ENCODE data around the gene DGKI.

DGKI gene

GRCh38 chr7:137682596-137682995 lies 164.2 kb downstream of the DGKI start:
- DNase-seq: no peak

DNA sequence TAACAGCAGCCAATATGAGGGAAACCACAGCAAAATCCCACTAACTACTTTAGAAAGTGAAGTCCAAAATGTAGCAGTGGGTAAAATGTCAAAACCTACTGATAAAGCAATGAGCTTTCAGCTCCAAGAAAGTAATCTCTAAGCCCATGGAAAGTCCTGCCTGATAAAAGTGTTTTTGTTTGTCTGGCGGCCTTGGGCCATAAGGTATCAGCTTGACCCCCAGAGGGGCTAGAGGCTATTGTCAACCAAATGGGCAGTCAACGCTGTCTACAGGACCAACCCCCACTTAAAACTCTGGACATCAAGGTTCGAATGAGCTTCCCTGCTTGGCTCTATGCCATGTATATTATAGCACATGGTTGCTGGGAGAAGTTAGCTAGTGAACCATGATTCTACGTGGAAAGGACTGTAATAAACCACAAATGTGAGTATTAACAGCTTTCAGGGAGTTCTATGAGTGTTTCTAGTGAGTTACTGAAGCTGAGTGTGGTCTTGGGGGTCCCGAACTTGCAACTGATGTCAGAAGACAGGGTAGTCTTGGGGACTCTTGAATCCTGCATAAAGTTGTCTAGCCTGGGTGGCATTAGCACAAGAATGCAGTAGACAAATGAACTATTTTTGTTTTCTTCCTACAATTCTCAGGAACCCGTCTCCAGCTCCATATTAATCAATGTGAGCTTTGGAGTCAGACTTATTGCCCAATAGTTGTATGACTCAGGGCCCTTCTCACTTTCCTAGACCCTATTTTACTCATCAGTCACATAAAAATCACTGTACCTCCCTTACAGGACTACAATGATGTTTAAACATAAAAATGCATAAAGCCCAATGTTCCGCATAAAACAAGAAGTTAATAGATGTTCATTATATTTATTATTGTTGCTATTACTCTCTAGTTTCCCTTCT lies 164.9 kb downstream of the DGKI start:
- no peak for DNase-seq

DNA sequence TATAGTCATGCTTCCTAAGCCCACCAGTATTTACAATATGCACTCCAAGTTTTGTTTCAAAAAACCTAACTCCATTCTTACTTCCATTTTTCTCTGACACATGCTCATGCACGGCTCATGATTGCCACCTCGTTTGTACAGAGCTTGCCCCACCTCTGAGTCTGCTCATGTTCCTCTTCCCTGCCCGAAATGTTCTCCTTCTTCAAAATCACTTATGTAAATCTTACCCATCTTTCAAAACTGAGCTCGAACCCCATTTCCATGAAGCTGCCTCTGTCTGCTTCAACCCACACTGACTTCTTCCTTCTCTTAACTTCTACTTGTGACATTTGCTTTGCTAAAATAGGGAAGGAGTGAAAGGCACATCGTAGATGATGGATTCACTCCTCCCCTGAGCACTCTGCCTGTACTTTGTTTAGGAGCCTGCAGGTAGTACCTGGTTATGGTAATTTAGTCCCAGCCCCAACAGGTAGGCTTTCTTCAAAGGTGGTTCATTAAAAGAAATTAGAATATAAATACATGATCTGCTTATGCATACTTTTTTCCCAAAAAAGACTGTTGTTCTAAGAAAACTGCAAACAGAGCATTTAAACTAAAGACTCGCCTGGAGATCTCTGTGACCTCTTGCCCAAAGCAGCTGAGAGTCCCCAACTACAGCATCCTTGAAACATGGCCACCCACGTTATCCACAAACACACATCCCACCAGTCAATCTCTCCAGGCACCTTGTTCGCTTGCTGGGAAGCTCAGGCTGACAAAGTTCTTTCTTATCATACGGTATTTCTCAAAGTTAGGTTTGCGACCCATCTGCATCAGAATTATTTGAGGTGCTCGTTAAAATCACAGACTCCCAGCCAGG lies 172.0 kb downstream of the DGKI start:
- no peak for DNase-seq

DNA sequence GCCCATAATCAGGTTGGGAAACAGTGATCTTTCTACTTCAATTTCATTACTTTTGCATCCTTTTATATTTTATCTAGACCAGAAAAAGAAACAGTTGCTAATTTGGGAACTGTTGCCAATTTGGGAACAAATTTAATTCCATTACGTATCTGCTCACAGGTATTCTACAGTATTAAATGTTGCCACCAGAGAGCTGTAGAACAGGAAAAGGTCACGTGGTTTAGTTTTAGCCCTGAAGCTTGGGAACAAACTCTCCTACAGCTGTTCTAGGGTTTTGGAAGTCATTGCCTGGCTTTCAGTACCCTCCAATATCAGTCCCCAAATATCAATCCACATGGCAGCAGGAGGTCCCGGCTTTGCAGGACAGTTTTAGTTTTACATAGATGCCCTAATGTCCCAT lies 172.7 kb downstream of the DGKI start:
- no peak for DNase-seq

GRCh38 chr7:137671920-137672319 lies 174.9 kb downstream of the DGKI start:
- DNase-seq: no peak

DNA sequence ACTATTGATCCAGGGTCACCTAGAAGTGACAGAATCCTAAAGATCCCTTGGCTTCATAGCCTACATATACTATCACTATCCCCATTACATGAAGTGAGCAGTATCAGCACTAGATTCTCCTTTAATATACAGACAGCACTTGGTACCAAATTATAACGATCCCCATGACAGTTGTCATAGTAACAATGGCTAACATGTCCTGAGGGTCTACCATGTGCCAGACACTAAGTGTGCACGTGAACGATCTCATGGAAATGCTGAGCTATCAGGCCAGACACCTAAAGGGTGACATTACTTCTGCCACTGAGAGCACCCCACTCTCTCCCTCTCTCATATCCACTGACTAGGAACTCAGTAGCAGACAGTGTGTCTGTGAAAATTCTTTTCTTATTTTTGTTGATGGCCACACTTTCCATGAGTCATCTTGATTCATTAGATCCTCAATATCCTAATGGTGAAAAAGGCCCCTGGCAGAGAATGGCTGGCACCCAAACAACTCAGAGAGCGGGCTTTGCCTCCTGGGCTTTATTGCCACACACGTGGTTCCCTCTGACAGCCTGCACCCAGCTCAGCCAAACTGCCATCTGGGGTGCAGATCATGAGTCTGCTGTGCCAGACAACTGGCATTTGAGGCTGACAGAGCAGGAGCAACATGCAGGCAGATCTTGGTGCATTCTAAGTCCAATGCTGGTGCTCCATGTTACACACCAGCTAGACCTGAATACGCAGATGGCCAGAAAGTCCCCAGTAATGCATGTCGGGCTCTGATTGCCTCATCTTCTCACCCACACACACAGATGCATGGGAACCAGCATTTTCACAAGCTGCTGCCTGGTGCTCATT lies 176.3 kb downstream of the DGKI start:
- no peak for DNase-seq

GRCh38 chr7:137669706-137670105 lies 177.1 kb downstream of the DGKI start:
- DNase-seq: no peak

DNA sequence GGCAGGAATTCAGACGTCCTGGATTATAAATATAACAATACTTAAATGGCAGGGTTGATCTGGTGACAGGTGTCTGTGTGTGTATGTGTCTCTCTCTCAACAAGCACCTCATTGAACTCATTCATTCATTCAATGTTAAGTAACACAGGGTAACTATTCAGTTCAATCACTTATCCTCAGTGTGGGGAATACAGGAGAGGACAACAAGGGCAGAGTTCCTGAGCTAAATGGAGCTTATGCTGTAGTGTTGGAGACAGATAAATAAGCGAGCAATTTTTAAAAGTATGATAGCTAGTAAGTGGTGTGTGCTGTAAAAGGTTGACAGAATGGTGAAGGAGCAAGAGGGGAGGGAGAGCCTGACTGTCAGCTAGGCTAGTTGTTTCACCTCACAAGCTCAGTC lies 178.4 kb downstream of the DGKI start:
- no peak for DNase-seq

DNA sequence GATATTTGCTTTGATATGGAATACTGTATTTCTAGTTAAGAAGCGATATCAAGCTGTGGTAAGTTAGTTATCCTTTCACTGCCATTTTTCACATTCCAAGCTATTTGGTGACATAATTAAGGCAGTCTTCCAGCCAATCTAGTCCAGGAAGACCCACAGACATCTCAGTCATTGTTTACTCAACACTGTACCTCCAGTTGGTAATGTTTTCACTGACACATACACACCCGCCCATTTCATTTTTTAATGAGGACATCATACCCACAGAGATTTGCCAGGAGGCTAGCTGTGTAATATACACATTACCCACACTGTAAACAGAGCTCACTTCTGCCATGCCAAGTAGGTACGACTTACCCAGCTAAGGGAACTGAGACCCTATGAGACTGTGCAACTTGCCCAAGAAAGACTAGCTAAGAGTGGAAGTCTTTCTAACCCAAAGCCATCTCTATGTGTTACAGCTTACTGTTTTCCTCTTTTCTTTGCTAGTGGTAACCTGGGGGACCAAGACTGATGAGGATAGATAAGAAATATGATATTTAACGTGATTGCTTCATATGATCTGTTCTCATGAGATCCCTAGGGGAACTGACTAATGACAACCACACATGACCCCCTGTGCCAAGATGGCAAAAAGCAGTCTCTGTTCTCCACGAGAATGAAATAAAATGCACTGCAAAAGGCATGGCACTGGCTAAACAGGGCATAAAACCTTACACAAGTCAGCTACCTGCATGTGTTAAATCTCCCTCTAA lies 179.0 kb downstream of the DGKI start:
- DNase-seq: no peak

GRCh38 chr7:137664846-137665245 lies 181.9 kb downstream of the DGKI start:
- DNase-seq: no peak

GRCh38 chr7:137661634-137662033 lies 185.1 kb downstream of the DGKI start:
- DNase-seq: no peak

DNA sequence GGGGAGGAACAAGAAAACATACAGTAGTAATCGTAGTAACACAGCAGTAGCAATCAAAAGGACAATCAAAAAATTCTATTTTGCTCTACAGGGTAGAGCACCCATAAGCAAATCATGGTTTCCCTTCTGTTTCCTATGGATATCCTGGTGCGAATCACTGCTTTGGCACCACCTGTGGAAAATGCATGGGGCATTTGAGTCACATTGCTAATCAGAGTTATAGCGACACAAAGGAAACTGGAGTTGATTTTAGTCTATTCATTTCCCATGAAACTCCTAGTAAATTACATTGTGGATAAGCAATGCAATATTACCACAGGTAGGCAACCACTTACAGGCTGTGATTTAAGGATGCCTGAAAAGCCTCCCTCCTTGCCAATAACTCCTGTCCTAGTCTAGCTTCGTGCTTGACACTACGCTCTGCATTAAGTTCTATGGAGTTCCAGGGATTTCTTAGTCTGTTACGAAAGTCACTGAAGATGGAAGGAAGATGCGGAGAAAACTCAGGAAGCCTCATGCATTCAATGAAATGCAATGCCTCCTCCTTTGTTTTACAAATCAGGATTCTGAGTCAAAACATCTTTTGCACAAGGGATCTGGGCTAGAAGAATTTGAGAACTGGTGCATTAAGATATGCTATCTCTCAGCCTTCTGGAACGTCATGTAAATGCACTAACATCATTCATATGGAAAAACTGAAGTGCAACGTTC lies 188.4 kb downstream of the DGKI start:
- no peak for DNase-seq

DNA sequence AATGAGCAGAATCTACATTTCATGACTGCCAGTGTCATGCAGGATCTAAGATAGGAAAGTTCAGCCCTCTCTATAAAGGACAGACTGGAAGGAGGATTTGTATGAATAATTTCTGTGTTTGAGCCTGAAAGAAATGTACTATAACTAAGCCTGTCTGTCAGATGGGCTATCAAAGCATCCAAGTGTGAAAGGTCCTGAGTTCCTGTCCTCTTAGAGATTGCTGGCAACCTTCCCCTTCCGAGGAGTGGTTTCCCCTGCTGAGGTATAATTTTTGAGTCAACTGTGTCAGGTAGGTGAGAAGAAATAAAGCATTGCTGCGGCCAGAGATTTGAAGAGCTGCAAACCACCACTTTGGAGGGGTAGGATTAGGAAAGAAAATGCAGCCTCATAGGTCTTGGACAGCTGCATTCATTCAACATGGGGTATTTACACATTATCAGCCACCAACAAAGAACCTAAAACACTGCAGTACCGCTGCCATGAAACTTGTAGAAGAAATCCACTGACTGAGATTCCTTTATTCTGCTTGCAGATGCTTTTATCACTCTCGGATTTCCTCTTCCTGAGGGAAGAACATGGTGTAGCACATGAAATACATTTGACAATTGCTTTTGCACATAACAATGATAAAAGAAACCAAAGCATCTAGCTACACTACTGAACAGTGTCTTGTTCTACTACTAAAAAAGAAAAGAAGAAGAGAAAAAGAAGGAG lies 189.1 kb downstream of the DGKI start:
- no peak for DNase-seq

- DNase-seq: no peak
Measured at GRCh38 chr7:137656850-137657232, 189.9 kb downstream of the DGKI start.

- peak in 3 of 4 experiments; percentile 1 to 17 (median 15) for DNase-seq
Measured at GRCh38 chr7:137656227-137656849, 190.4 kb downstream of the DGKI start.

DNA sequence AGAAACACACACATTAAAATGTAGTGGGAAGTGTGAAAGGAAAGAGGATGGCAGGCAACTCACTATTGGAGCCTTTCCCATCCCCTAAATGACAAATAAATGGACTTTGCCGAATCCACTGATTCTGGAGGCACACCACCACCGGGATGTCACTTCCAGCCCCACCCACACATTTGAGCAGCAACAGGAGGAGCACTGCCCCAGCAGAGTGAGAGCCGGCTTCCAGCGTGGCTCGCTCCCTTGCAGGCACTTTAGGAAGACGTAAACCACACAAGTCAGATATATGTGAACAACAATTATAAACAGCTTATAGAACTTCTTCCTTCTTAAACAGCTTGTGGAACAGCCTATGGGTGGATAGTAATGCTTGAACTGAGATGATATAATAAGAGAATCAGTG lies 191.0 kb downstream of the DGKI start:
- DNase-seq: no peak

DNA sequence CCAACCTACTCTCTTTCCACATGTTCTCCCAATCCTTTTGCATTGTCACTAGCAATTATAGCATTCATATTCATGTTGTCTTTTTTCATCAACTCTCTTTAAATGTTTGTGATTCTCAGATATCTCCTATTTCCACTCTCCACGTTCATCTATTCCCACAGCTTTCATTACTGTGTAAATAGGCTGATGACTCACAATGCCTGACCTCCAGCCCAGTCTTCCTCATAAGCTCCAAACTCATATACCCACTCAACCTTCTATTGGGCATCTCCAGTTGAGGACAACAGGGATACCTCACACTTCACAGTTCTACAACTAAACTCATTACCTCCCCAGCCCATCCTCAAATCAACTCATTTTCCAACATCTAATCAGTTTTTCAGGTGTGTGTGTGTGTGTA lies 194.1 kb downstream of the DGKI start:
- no peak for DNase-seq

- DNase-seq: no peak
Measured at GRCh38 chr7:137647905-137648565, 198.7 kb downstream of the DGKI start.

- DNase-seq: no peak
Measured at GRCh38 chr7:137642472-137642871, 204.3 kb downstream of the DGKI start.

DNA sequence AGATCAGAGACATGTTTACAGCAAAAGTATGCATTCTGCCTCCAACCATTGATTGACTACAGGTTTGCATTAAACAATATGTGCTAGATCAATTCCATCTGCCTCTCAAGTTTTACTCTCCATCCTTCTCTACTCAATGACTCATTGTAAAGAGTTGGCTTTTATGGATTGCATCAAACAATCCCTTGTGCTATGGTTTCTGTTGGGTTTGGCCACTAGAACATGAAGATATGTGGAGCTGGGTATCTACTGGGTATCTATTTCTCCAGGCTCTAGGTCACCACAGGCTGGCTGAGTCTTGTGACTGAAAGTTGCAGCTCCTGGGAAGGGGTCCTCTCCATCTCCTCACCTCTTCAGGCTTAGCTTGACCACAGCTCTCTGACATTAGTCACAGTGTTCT lies 204.7 kb downstream of the DGKI start:
- no peak for DNase-seq
